SK-N-SH treated with all-trans-retinoic acid at 6 μM for 48 hours (cell line): ENCODE measurements around the gene LRRC18.

Source experiments
- ARNTL ChIP-seq: fragments of 450-650 bp; formaldehyde crosslinking; IDR thresholded peaks from 2 replicates; pipeline ENCODE4 v1.5.0; 2020; ENCODE audit warnings: low read depth, mild to moderate bottlenecking, moderate library complexity, borderline replicate concordance
- BACH2 ChIP-seq: fragments of 250-450 bp; sonication (Bioruptor Pico); IDR thresholded peaks from 2 replicates; pipeline ENCODE4 v1.9.0; 2021; ENCODE audit warnings: mild to moderate bottlenecking, borderline replicate concordance
- CREB5 ChIP-seq: fragments of 250-450 bp; sonication (Bioruptor Pico); IDR thresholded peaks from 2 replicates; pipeline ENCODE4 v1.5.1; 2020; ENCODE audit warnings: low read depth, mild to moderate bottlenecking, moderate library complexity
- CSRNP3 ChIP-seq: fragments of 250-450 bp; sonication (Bioruptor Pico); IDR thresholded peaks from 2 replicates; pipeline ENCODE4 v1.5.1; 2021; ENCODE audit warnings: mild to moderate bottlenecking, moderate library complexity
- ESRRG ChIP-seq: fragments of 250-450 bp; sonication (Bioruptor Pico); IDR thresholded peaks from 2 replicates; pipeline ENCODE4 v1.6.1; 2021; ENCODE audit warnings: mild to moderate bottlenecking
- GLIS3 ChIP-seq: fragments of 250-450 bp; sonication (Bioruptor Pico); IDR thresholded peaks from 2 replicates; pipeline ENCODE4 v1.5.0; 2020; ENCODE audit warnings: mild to moderate bottlenecking, moderate library complexity
- PATZ1 ChIP-seq: fragments of 250-450 bp; sonication (Bioruptor Pico); IDR thresholded peaks from 2 replicates; pipeline ENCODE4 v1.8.0; 2020; ENCODE audit warnings: mild to moderate bottlenecking, moderate library complexity, borderline replicate concordance
- PPARA ChIP-seq: fragments of 250-450 bp; sonication (Bioruptor Pico); IDR thresholded peaks from 2 replicates; pipeline ENCODE4 v1.5.0; 2020; ENCODE audit warnings: mild to moderate bottlenecking, borderline replicate concordance
- RARB ChIP-seq: fragments of 250-450 bp; sonication (Bioruptor Pico); IDR thresholded peaks from 2 replicates; pipeline ENCODE4 v1.8.0; 2021; ENCODE audit warnings: mild to moderate bottlenecking, moderate library complexity
- TCF4 ChIP-seq: fragments of 250-450 bp; sonication (Bioruptor Pico); IDR thresholded peaks from 2 replicates; pipeline ENCODE4 v1.8.0; 2021; ENCODE audit warnings: mild to moderate bottlenecking, moderate library complexity, borderline replicate concordance
- TOX ChIP-seq: fragments of 250-450 bp; sonication (Bioruptor Pico); IDR thresholded peaks from 2 replicates; pipeline ENCODE4 v1.8.0; 2021; ENCODE audit warnings: mild to moderate bottlenecking, moderate library complexity, borderline replicate concordance
- ZFP3 ChIP-seq: fragments of 250-450 bp; sonication (Bioruptor Pico); IDR thresholded peaks from 2 replicates; pipeline ENCODE4 v1.5.0; 2020; ENCODE audit warnings: mild to moderate bottlenecking, moderate library complexity
- ZFP30 ChIP-seq: fragments of 450-650 bp; formaldehyde crosslinking; IDR thresholded peaks from 2 replicates; pipeline ENCODE4 v1.5.0; 2022; ENCODE audit warnings: mild to moderate bottlenecking, moderate library complexity
- ZNF565 ChIP-seq: fragments of 450-650 bp; formaldehyde crosslinking; conservative IDR thresholded peaks from 2 replicates; pipeline ENCODE4 v1.5.0; 2020; ENCODE audit warnings: low read depth, mild to moderate bottlenecking, moderate library complexity

- TF ChIP-seq CREB5 (CRISPR knock-in tag) (no peak), PPARA (CRISPR knock-in tag) (no peak), RARB (CRISPR knock-in tag) (no peak), ARNTL (no peak), ZFP3 (CRISPR knock-in tag) (no peak), PATZ1 (CRISPR knock-in tag) (no peak), TOX (CRISPR knock-in tag) (no peak), TCF4 (CRISPR knock-in tag) (no peak), BACH2 (CRISPR knock-in tag) (no peak), ESRRG (CRISPR knock-in tag) (no peak), ZFP30 (no peak), GLIS3 (CRISPR knock-in tag) (no peak), ZNF565 (CRISPR knock-in tag) (no peak), CSRNP3 (CRISPR knock-in tag) (no peak)
Measured at GRCh38 chr10:48983648-48984351, 44.2 kb upstream of the LRRC18 start.
